Suprapubic skin (tissue), 4 donors: ENCODE data around the gene RND1. TPM values are rescaled to one million over a fixed set of nuclear protein-coding genes. Genes with fewer than 3 reads are reported as not detected.
"Not testable (repeated sequence)": the region's sequence is repeated elsewhere in the genome, so short reads cannot be mapped to it uniquely, and the experiment has no call there.

ENCODE experiments used
- DNase-seq, 2 donors: peaks; one replicate each; pipeline ENCODE4 v3.0.0-alpha.2; 2019; ENCODE audit warnings: low spot score in 2 of 2
- H3K27ac ChIP-seq: fragments of 200-600 bp; sonication (generic); one replicate; pipeline ENCODE4 v1.5.1; 2019
- H3K27me3 ChIP-seq: fragments of 200-600 bp; sonication (generic); one replicate; pipeline ENCODE4 v1.5.1; 2019
- H3K36me3 ChIP-seq: fragments of 200-600 bp; sonication (generic); one replicate; pipeline ENCODE4 v1.5.1; 2019
- H3K4me1 ChIP-seq: fragments of 200-600 bp; sonication (generic); one replicate; pipeline ENCODE4 v1.5.1; 2019
- H3K4me3 ChIP-seq: fragments of 200-600 bp; sonication (generic); one replicate; pipeline ENCODE4 v1.5.1; 2019; ENCODE audit warnings: mild to moderate bottlenecking
- H3K9me3 ChIP-seq: fragments of 200-600 bp; sonication (generic); one replicate; pipeline ENCODE4 v1.5.1; 2019
- EP300 ChIP-seq: sonication (generic); formaldehyde crosslinking; IDR thresholded peaks from one replicate; pipeline ENCODE4 v1.6.1; 2017; ENCODE audit warnings: antibody characterized with exemption
- POLR2A ChIP-seq, 2 donors: fragments of 450-650 bp; IDR thresholded peaks; one replicate each; pipeline ENCODE4 v1.6.1; 2017; ENCODE audit warnings: antibody characterized with exemption in 2 of 2, mild to moderate bottlenecking in 2 of 2, moderate library complexity in 2 of 2
- POLR2AphosphoS5 ChIP-seq, 3 donors: sonication (generic); formaldehyde crosslinking; IDR thresholded peaks; one replicate each; pipeline ENCODE4 v1.6.1; 2017; ENCODE audit warnings: antibody characterized with exemption in 3 of 3
- WGBS: methylation state at CpG from one replicate; pipeline ENCODE4 v1.1.5; 2018; 5-methylcytosine and 5-hydroxymethylcytosine counted together
- total RNA-seq, 4 donors: library from RNA; depleted of rRNA; stranded (reverse); fragments of >200 nt; gene quantifications; one replicate each; pipeline ENCODE4 v1.1.0, GENCODE V29; 2016
- TF ChIP-seq, protein P1 (sequence below), 2 donors: fragments of 200-600 bp in 1 of 2; fragments of 450-650 bp in 1 of 2; sonication (generic) in 1 of 2; IDR thresholded peaks; one replicate each; pipeline ENCODE4 v1.5.1; 2016 to 2019; ENCODE audit warnings: antibody characterized with exemption in 2 of 2, mild to moderate bottlenecking in 1 of 2, moderate library complexity in 1 of 2

Gene RND1
- total RNA-seq, 4 donors from 2014 or later = 0.40 to 1.1 (median 0.65) TPM; not detected in 1

GRCh38 chr12:48851883-48852733 is 13.6 kb downstream of the RND1 start, which contains the start of gene DDX23:
DDX23 (minus strand) TSS chr12:48852163; CDS start chr12:48845782, 6,381 bp downstream.
- peak; percentile 96 to 97 for DNase-seq
- H3K36me3 ChIP-seq = no peaks in the 10 kb centered on the region
- peaks cover 30% of the 10 kb centered on the region for H3K4me1 ChIP-seq
- no peaks in the 10 kb centered on the region for H3K27me3 ChIP-seq
- H3K9me3 ChIP-seq = no peaks in the 10 kb centered on the region
- WGBS = 0% methylated on average over 38 of the region's 53 CpGs
- H3K4me3 ChIP-seq = peak within 1 kb of the TSS; percentile 72
- TF ChIP-seq POLR2AphosphoS5 (IDR thresholded peaks at IDR 0.05) (peak; percentile 9 to 70 (median 69)), POLR2A (IDR thresholded peaks at IDR 0.05) (peak in 1 of 2 donors; percentile 61), EP300 (no peak)
- TF ChIP-seq, protein P1, sequence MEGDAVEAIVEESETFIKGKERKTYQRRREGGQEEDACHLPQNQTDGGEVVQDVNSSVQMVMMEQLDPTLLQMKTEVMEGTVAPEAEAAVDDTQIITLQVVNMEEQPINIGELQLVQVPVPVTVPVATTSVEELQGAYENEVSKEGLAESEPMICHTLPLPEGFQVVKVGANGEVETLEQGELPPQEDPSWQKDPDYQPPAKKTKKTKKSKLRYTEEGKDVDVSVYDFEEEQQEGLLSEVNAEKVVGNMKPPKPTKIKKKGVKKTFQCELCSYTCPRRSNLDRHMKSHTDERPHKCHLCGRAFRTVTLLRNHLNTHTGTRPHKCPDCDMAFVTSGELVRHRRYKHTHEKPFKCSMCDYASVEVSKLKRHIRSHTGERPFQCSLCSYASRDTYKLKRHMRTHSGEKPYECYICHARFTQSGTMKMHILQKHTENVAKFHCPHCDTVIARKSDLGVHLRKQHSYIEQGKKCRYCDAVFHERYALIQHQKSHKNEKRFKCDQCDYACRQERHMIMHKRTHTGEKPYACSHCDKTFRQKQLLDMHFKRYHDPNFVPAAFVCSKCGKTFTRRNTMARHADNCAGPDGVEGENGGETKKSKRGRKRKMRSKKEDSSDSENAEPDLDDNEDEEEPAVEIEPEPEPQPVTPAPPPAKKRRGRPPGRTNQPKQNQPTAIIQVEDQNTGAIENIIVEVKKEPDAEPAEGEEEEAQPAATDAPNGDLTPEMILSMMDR (IDR thresholded peaks at IDR 0.05) = no peak
- peak within 1 kb of the TSS; percentile 85 for H3K27ac ChIP-seq

- H3K27me3 ChIP-seq, H3K4me3 ChIP-seq, H3K4me1 ChIP-seq, H3K9me3 ChIP-seq, H3K27ac ChIP-seq, DNase-seq: not testable (repeated sequence)
- peaks cover 83% of the 10 kb centered on the region for H3K36me3 ChIP-seq
- no CpG with 5 or more reads among the region's 29 CpGs for WGBS
Observed at GRCh38 chr12:48842021-48842420, 23.6 kb downstream of the RND1 start.

DNA sequence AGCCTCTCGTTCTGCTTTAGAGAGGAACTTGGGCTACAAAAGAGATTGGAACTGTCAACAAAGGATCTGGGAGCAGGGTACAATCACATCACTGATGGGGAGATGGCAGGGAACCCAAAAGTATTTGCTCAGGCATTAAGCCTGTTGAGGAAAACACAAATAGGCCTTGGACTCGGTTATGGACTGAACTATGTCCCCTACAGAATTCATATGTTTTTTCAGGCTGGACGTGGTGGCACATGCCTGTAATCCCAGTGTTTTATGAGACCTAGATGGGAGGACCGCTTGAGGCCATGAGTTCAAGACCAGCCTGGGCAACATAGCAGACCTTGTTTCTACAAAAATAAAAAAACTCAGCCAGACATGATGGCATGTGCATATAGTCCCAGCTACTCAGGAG is 27.6 kb downstream of the RND1 start:
- DNase-seq = no peak
- TF ChIP-seq, protein P1 (IDR thresholded peaks at IDR 0.05) = no peak
- TF ChIP-seq POLR2AphosphoS5 (IDR thresholded peaks at IDR 0.05) = no peak
- TF ChIP-seq POLR2A (IDR thresholded peaks at IDR 0.05) = no peak
- Histone ChIP-seq H3K27ac (no peak overlapping the region), H3K27me3 (no peaks in the 10 kb centered on the region), H3K9me3 (no peaks in the 10 kb centered on the region), H3K4me1 (no peaks in the 10 kb centered on the region), H3K4me3 (no peak overlapping the region), H3K36me3 (peaks cover 90% of the 10 kb centered on the region)
- WGBS = 88% methylated on average over 4 of the region's 4 CpGs

GRCh38 chr12:48832321-48833060 is 33.2 kb downstream of the RND1 start:
- H3K4me3 ChIP-seq = no peak overlapping the region
- peaks cover 97% of the 10 kb centered on the region for H3K36me3 ChIP-seq
- DNase-seq = no peak
- WGBS = 92% methylated on average over 12 of the region's 12 CpGs
- H3K27ac ChIP-seq = no peak overlapping the region
- TF ChIP-seq, protein P1 (IDR thresholded peaks at IDR 0.05) = no peak
- no peaks in the 10 kb centered on the region for H3K27me3 ChIP-seq
- no peaks in the 10 kb centered on the region for H3K9me3 ChIP-seq
- peaks cover 4% of the 10 kb centered on the region for H3K4me1 ChIP-seq

- Histone ChIP-seq H3K27me3 (no peaks in the 10 kb centered on the region), H3K9me3 (no peaks in the 10 kb centered on the region), H3K27ac (no peak overlapping the region), H3K4me1 (peaks cover 4% of the 10 kb centered on the region), H3K4me3 (no peak overlapping the region), H3K36me3 (peaks cover 95% of the 10 kb centered on the region)
- TF ChIP-seq, protein P1 (IDR thresholded peaks at IDR 0.05) = no peak
- TF ChIP-seq POLR2AphosphoS5 (IDR thresholded peaks at IDR 0.05) (no peak), EP300 (no peak), POLR2A (IDR thresholded peaks at IDR 0.05) (no peak)
- WGBS = 82% methylated on average over 6 of the region's 6 CpGs
- no peak for DNase-seq
Observed at GRCh38 chr12:48831257-48831656, 34.4 kb downstream of the RND1 start.
